Measurements from ENCODE around the gene CCDC57. TPM values are rescaled to one million over a fixed set of nuclear protein-coding genes. Genes with fewer than 3 reads are reported as not detected.
A peak's percentile ranks its signal among the peaks of the same experiment; 100 is the strongest.
"Not testable (repeated sequence)": the region's sequence is repeated elsewhere in the genome, so short reads cannot be mapped to it uniquely, and the experiment has no call there.

CCDC57 gene
- total RNA-seq, 1 donor from 2014 or later: 56.9 TPM

DNA sequence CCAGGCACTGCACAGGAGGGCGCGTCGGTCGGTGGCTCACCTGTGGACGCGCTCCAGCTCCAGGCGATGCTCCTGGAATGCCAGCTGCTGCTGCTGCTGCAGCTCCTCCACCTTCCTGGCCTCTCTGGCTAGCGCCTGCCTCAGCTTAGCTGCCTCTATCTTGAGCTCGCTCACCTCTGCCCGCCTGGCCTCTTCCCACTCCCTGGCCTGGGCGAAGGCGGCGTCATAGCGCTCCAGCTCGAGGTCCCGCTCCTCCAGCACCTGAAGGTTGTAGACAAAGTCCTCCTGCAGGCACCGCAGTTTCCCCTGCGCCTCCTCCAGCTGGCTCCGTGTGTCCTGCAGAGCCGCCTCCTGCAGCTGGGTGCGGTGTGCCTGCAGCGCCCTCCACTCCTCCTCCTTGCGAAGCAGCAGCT, 11.1 kb downstream of the CCDC57 start:
- DNase-seq (ENCODE audit: low spot score): no peak

DNA sequence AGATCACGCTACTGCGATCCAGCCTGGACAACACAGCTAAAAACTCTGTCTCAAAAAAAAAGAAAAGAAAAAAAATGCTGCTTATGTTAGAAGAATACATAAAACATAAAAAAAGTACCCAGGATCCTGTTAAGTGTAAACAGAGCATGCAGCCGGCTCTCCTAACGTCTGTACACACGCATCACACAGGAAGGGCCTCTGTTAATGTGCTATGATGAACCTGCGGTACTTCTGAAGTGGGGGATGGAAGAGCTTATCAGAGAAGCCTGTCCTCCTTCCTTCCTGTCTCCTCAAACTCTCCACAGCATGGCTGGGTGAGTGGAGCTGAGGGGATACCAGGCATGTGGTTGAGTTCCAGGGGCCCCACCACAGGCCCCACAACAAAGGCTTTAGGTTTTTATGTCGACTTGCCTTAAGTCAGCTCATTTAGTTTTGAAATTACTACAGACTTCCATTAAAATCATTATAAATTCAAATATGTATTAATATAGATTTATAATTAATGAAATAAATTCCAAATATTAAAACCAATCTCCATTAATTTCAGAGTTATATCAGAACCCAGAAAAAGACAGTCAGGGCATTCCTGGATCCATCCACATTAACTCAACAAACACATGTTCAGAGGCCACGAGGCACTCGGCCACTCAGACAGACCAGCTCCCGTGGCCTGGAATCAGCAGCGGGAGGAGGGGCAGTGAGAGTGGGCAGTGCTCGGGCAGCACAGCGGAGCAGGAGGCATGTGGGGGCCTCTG, 11.7 kb downstream of the CCDC57 start:
- DNase-seq (ENCODE audit: low spot score): no peak

DNA sequence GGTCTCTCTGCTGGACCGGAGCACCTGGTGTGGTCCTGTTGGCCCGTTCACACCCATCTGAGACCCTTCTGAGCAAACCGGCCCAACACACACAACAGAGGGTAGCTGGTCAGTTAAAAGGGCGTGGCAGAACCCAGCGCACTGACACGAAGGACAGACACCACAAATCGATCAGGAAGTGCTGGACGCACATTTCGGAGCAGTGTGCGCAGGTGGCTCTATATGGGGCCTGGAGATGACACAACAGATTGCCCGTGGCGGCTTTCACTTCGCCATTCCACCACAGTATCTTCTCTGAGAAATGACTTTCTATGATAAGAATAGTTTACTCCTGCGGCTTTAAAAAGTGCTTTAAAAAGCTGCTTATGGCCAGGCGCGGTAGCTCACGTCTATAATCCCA, 12.5 kb downstream of the CCDC57 start:
- no peak for DNase-seq (ENCODE audit: low spot score)

DNA sequence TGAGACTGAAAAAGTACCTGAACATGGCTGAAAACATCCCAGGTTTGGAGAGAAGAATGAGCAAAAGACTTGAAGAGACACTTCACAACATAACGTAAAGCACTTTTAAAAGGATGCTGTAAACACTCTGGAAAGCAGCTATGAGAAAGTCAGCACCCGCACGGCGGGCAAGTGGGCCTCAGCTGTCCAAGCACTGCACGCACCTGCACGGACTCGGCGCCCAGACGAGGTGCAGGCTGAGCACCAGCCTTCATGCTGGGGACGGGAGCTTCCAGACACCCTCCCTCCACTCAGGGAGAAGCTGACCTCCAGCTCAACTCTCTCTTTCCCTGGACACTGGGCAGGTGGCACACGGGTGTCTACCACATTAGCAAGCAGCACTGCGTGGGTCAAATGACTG, 13.1 kb downstream of the CCDC57 start:
- DNase-seq (ENCODE audit: low spot score): no peak

DNA sequence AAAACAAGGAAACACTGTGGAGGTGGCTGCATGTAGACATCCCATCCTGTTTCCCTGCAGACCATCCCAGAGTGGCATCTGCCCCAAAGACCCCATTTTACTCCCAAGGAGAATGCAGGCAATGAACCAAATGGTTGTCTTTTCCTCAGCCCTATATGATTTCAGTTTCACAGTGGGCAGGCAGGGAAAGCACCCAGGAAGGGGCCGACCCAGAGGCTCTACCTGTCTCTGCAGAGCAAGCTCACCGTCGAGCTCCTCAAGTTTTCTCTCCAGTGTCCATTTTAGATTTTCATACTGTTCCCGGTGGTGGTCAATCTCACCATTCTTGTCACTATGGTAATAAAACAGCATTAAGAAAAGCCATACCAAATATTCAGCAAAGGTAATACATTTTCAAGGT, 14.6 kb downstream of the CCDC57 start:
- DNase-seq (ENCODE audit: low spot score): no peak

DNA sequence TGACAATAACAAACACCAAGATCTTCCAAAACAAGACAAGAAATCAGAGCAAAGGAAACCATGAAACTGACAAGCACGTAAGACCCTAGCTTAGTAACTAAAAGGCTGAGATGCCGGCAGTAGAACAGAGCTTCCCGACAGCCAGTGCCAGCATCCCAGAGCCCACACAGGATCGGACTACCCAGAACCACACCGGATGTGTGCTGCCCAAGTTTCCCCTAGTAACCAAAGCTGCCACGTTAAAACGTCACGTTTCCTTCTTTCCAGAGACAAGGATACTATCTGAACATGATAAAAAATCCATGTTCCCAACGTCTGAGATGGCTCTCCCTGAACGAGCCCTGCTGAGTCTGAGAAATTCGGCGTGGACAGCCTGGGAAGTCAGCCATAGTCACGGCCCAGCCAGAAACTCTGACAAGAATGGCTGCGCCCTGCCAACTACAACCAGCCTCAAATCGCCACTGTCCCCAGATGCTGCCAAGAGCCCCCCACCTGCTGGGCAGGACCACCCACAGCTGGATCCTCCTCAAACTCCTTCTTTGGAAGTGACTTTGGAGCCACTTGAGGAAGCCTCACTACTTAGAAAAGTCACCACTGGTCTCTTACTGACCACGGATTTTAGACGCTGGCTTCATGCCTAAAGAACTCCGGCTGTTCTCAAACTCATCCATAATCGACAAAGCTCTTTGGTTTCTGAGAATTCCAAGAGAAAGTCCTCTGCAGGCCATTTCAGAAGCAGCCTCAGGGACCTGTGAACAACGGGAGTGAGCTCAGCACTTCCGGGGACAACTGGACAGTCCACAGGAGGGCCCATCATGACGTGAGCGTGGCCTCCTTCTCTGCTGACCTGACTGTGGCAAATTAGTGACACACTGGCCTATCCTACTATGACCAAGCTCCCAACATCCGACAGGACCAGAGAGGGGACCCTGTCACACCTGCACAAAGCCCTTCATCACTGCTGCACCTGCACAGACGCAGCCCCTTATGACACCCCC, 16.7 kb downstream of the CCDC57 start:
- no peak for DNase-seq (ENCODE audit: low spot score)

DNA sequence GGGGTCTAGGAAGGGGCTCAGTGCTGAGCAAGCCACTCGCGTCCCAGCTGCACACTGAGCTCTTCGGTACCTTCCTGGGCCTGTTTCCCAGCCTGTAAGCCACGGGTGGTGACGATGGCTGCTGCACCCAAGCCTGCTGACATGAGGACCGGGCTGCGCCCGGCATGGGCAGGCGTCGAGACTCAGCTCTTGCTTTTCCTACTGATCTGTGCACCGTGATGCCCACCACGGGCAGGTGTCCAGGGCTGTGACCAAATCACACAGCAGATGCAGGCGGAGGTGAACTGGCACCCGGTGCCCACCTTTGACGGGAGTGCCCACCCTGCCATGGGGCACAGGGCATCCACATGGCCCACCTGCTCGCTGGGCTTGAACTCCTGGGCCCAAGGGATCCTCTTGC, 17.9 kb downstream of the CCDC57 start:
- no peak for DNase-seq (ENCODE audit: low spot score)

DNA sequence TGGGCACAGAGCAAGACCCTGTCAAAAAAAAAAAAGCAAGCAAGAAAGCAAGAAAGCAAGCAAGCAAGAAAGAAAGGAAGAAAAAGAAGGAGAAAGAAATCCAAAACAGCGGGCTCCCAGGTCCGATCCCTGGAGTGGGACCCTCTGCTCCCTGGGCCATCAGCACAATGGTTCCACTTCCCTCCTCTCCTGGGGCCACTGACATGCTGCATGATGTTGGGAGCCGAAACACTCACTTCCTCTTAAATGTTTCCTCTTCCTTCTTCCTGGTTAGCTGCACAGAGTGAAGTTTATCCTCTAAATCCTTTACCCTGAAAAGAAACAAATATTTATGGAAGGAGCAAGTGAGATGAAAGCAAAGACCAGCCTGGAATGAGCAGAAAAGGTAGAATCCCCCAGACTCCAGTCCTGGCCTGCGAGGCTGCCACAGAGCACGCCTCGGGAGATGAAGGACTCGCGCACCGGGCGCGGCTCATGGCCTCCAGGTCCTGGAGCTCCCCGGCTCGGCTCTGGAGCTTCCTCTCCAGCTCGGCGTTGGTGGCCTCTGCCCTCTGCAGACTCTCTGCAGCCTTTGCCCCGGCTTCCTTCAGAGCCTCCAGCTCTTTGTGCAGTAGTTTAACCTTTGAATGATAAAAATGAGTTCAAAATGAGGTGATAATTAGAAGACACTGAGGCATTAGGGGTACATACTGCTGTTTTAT, 19.0 kb downstream of the CCDC57 start:
- no peak for DNase-seq (ENCODE audit: low spot score)

DNA sequence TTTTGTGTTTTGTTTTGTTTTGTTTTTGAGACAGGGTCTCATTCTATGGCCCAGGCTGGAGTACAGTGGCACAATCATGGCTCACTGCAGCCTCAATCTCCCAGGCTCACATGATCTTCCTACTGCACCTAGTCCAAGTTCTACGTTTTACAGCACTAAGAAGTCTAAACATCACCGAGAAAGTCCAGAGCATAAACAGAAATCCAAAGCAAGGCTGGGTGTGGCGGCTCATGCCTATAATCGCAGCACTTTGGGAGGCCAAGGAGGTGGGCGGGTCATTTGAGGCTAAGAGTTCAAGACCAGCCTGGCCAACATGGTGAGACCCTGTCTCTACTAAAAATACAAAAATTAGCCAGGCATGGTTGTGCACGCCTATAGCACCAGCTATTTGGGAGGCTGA, 19.6 kb downstream of the CCDC57 start:
- not testable (repeated sequence) for DNase-seq (ENCODE audit: low spot score)

DNA sequence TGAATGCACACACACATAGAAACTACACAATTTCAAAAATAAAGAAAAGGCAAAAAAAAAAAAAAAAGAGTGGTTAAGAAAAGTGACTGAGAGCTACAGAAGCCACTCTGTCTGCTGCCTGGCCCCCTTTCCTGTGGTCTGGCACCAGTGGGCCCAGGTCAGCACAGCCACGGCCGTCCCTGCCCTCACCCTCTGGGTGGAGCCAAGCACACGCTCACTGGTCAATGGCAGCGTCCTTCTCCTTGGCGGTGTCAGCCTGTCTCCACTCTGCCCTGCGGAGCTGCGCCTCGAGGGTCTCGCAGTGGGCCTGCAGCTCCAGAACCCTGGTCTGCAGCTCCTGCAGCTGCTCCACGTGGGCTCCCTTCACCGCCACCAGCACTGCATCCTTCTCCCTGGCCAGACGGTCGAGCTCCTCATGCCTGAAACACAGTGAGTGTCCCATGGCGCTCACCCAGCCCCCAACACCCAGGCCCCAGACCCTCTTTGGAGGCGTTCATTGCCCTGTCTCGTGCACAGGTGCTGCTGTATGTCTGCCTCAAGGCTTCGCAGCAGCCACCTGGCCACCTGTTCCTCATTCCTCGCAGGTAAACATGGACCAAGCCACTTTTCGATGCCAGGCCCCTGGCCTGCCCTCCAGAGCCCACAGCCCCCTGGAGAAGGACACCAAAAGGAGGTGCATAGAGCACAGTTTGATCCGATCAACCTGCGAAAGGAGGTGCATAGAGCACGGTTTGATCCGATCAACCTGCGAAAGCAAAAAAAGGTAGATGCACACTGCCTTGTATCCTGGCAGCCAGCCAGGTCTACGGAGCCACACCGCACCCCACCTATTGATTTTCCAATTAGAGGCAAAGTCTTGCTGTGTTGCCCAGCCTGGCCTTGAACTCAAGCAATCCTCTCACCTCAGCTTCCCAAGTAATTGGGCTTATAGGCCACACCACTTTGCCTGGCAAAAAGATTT, 24.4 kb downstream of the CCDC57 start:
- peak; percentile 59 for DNase-seq (ENCODE audit: low spot score)

DNA sequence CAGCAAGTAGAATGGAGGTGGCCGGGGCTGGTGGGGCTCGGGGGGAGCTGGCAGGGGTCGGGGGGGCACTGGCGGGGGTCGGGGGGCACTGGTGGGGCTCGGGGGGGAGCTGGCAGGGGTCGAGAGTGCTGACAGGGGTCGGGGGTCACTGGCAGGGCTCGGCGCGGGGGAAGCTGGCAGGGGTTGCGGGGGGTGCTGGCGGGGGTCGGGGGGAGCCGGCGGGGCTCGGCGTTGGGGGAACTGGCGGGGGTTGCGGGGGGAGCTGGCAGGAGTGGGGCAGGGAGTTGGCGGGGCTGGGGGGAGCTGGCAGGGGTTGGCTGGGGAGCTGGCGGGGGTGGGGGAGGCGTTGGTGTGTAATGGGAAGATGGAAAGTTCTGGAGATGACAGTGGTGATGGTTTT, 25.1 kb downstream of the CCDC57 start:
- DNase-seq (ENCODE audit: low spot score): no peak

DNA sequence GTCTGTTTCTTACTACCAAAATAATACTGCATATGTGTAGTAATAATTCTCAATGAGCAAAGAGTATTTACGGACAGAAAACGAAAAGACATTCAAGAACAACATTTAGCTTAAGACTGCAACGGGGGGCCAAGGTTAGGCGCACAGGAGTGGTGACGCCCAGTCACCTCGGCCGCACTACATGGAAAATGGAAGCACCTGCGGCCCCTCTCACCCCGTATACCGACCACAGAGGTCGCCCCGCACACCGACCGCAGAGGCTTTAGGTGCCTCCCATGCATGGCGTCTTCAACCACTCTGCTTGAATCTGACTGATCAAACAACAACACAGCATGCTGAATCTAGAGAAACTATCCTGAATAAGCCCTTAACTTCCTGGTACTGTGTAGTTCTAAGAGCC, 26.4 kb downstream of the CCDC57 start:
- no peak for DNase-seq (ENCODE audit: low spot score)

DNA sequence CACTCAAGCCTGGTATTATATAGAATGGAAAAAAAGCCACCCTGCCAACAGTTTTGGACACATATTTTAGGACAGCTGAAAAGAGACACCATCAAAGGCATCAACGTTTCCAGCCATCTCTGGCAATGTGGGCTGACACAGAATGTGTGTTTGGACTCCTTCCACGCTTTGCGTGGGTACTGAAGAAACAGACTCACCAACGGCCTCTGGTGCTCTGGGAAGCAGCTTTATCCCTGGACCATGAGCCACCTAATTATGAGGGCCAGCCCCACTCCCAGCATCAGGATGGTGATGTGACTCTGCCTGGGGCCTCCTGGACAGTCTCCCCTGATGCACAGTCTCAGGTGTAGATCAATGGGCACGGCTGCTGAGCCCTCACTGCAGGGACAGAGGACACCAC, 27.9 kb downstream of the CCDC57 start:
- DNase-seq (ENCODE audit: low spot score): no peak

DNA sequence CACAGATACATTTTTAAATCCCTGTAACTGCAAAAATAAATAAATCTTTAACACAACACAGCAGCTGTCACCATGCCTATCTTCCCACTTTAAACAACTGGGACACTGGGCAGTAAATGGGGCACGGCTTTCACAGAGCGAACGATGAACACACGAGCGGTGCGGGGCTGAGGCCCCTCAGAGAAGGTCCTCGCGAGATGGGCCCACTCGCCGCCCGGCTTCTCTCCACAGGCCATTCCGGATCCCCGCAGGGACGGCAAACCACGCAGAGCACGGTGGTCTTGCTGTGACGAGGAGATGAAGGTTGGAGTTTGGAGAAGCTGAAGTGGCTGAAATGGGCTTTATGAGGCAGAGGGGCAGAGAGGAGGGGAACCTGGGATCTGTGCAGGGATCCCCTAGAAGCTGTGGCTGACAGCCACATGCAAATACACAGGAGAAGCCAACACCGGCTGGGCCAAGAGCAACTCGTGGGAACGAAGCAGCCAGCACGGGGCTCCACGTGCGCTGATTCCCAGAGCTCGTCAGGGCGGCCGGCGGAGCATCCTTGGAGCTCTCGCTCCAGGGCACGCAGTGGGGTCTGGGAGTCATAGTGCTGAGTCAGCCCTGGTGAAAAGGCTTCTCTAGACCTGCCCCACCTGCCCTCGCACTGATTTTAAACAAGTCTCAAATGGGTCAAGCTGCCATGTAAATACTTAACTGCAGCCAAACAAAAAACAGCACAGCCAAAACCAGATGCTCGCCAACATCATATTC, 31.7 kb downstream of the CCDC57 start:
- DNase-seq (ENCODE audit: low spot score): no peak

DNA sequence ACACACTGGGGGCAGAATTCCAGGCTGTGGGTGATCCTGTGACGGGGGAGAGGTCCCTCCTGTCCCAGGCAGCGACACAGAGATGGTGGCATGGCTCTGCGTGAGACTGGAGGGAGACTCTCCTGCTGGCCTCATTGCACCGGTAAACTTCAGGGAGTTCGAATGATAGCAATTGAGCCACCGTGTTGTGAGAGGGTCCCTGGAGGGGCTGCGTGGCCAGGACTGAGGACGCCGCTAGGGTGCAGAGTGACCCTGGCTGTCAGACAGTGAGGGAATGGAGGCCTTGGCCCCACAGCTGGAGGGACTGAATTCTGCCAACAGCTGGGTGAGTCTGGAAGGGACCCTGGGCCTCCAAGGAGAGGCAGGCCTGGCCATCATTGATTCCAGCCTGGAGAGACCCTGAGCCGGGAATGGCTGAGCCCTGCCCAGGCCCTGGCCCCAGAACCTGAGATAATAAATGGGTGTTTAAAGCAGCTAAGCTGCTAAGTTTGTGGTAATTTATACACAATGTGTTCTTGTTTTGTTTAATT, 32.6 kb downstream of the CCDC57 start:
- DNase-seq (ENCODE audit: low spot score): no peak

DNA sequence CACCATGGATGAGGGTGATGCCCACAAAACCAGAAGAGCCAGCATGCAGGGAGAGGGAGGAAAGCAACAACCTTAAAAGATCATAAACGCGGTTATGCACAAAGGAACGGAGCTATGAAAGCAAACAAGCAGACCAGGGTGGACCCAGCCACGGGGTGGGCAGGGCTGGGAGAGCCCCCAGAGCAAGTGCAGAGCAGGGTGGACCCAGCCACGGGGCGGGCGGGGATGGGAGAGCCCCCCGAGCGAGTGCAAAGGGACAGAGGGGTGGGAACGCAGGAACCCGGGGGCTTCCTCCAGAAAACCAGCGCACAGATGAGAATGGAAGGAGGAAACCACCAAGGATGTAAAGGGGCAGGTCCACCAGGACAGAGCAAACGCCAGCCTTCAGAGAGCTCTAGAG, 33.2 kb downstream of the CCDC57 start:
- DNase-seq (ENCODE audit: low spot score): no peak

DNA sequence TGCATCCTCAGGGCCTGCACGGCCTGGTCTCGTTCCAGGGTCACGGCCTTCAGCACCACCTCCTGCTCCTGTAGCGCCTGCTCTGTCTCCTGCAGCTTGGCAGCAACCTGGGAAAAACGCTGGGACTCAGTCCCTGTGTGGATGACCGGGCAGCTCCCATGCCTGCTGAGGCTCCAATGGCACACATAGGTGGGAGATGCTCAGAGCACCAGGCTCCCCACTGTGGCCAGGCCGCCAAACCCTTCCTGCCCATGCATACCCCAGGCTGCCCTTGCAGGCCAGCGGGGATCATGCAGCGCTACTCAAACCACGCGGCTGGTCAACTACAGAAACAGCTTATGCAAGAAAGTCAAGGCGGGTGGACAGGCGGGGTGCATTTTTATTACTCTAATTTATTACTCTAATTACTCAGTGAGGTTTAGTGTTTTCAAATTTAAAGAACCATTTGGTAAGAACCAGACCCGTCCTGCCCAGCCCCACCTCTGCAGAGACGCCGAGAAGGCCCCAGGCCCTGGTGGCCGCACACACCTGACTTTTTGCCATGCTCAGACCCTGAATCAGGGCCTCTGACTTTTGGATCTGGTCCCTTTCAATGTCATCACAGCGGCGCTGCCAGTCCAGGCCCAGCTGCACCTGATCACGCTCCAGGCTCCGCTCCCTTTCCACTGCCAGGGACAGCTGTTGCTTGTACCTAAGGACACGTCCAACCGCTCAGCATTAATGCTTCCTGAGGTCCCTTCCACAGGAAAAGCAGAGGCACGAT, 34.0 kb downstream of the CCDC57 start:
- DNase-seq (ENCODE audit: low spot score): no peak

DNA sequence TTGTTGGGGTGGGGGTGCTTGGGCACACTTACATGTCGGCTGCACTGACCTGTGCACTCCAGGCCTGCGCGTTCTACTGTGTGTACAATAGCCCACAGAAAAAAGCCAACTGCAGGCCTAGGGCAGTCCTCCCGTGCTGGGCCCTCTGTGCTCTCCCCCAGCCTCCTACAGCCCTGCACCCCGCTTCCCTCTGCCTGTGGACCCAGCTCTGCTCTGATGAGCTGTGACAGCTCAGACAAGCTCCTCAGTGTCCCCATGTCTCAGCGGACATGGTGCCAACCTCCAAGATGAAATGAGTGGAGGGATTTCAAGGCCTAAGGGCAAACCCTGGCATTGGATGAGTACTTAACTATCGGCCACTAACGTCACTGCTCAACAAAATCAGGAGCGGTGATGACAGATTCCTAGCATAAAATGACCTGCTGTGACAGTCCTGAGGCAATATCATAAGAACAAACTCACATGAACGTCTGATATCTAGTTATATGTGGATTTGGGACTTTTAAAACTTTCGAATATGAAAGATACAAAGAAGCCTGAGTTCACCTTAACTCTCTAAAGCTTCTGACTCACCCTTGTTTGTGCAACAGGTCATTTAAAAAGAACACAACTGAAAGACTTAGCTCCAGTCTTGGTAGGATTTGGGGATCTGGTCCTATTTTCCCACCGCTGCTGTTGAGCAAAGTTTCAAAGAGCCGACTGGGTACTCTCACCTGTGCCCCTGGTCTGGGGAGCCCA, 34.7 kb downstream of the CCDC57 start:
- no peak for DNase-seq (ENCODE audit: low spot score)

DNA sequence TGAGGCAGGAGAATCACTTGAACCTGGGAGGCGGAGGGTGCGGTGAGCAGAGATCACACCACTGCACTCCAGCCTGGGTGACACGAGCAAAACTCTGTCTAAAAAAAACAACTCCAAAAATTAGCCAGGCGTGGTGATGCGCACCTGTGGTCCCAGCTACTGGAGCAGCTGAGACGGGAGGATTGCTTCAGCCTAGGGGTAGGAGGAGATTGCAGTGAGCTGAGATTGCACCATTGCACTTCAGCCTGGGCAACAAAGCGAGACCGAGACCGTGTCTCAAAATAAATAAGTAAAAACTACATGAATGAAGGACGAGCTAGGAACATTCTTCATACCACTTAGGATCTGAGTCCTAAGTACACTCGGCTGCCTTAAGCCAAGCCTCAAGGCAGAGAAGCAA, 35.4 kb downstream of the CCDC57 start:
- no peak for DNase-seq (ENCODE audit: low spot score)

Measured in mucosa of gallbladder (tissue), 1 donor.